ENCODE results near the gene OR6S1. TPM values are rescaled to one million over a fixed set of nuclear protein-coding genes. Genes with fewer than 3 reads are reported as not detected.
"Not testable (repeated sequence)": the region's sequence is repeated elsewhere in the genome, so short reads cannot be mapped to it uniquely, and the experiment has no call there.

OR6S1 gene
- total RNA-seq, 1 donor from 2014 or later, result not detected

DNA sequence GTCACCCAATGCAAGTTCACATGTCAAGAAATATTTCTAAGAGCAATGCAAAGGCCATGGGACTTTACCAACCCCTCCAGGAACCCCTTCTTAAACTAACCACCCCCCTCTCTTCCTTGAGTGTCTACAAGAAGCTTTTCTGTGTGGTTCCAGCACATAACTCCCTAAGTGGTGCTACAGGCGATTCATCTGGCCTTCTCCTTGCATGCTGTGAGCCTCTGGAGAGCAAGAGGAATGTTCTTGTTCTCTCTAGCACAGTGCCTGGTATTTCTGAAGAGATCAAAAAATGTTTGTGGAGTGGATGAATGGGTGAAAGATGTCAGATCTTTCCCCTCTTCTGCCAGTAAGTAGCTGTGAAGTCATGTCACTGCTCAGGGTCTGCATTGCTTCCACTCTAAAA, 44.4 kb downstream of the OR6S1 start:
- TF ChIP-seq, protein P1, sequence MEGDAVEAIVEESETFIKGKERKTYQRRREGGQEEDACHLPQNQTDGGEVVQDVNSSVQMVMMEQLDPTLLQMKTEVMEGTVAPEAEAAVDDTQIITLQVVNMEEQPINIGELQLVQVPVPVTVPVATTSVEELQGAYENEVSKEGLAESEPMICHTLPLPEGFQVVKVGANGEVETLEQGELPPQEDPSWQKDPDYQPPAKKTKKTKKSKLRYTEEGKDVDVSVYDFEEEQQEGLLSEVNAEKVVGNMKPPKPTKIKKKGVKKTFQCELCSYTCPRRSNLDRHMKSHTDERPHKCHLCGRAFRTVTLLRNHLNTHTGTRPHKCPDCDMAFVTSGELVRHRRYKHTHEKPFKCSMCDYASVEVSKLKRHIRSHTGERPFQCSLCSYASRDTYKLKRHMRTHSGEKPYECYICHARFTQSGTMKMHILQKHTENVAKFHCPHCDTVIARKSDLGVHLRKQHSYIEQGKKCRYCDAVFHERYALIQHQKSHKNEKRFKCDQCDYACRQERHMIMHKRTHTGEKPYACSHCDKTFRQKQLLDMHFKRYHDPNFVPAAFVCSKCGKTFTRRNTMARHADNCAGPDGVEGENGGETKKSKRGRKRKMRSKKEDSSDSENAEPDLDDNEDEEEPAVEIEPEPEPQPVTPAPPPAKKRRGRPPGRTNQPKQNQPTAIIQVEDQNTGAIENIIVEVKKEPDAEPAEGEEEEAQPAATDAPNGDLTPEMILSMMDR (conservative IDR thresholded peaks at IDR 0.05; ENCODE audit: low read depth, low read length), result no peak
- no peak overlapping the region for H3K4me3 ChIP-seq (ENCODE audit: low read depth, low read length)
- no peak for DNase-seq (ENCODE audit: low read depth)

DNA sequence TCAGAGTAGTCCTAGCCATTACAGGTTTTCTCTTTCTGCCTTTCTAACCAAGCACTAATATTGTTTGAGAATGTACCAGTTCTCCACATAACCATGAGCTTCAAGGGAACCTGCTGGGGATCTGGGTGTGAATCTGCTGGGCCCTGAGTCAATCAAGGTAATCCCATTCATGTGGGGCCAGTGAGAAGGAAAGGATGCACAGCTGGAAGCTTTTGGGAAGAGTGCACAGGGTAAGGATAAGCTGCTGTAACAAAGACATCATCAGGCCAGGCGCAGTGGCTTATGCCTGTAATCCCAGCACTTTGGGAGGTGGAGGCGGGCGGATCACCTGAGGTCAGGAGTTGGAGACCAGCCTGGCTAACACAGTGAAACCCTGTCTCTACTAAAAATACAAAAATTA, 45.8 kb downstream of the OR6S1 start:
- DNase-seq (ENCODE audit: low read depth); H3K4me3 ChIP-seq (ENCODE audit: low read depth, low read length): not testable (repeated sequence)

DNA sequence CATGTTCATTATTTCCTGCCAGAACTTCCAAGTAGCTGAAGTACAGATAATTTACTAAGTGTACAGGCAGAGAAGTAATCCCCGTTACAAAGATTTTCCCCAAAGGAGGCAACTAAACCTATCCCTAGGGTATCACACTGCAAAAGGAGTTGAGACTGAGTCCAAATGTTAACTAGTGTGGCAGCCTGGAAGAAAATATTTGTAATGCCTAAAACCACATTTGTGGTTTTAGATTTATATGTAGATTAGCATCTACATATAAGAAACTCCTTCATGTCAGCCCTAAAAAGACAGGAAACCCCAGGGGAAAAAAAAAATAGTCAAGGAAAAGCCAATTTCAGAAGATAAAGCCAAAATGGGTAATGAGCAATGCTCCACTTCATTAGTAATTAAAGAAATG, 48.9 kb downstream of the OR6S1 start:
- TF ChIP-seq, protein P1 (conservative IDR thresholded peaks at IDR 0.05; ENCODE audit: low read depth, low read length), result no peak
- H3K4me3 ChIP-seq (ENCODE audit: low read depth, low read length), result no peak overlapping the region
- DNase-seq (ENCODE audit: low read depth), result no peak

DNA sequence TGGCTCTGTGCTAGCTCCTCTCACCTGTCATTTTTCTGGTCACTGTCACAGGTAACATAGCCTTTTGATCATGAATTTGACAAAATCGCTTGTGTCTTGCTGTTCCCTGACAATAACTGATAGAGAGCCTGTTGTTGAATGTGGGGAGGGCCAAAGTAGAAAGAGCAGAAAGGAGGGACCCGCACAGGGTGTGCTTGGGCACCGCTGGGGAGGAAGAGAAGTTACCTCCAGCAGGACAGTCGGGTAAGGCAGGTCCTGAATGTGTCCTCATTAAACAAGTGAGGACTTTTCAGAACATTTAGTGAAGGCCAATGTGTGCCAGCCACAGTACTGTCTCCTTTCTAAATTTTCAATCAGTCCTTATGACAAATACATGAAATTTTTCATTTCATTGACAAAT, 50.3 kb downstream of the OR6S1 start, which contains the start of gene RNASE12:
TSS of gene RNASE12 (minus strand) at position 142 of the 400 bp plus-strand sequence. CDS start 653 bp downstream, outside the sequence.
- H3K4me3 ChIP-seq (ENCODE audit: low read depth, low read length), result no peak within 1 kb of the TSS
- DNase-seq (ENCODE audit: low read depth), result no peak
- TF ChIP-seq, protein P1 (conservative IDR thresholded peaks at IDR 0.05; ENCODE audit: low read depth, low read length), result no peak

Other genes with a start within 250 kb of the OR6S1 start
- 7.0 and 17.5 TPM in 2 replicates for gene TEP1, start 228.2 kb downstream of the OR6S1 start, total RNA-seq
- gene KLHL33, start 205.5 kb downstream of the OR6S1 start, total RNA-seq, result under 0.01 and 0.17 TPM in 2 replicates
- 24.6 and 59.7 TPM in 2 replicates for gene OSGEP, start 186.9 kb downstream of the OR6S1 start, total RNA-seq
- 321 and 381 TPM in 2 replicates for gene APEX1, start 186.5 kb downstream of the OR6S1 start, total RNA-seq
- 16.3 and 19.1 TPM in 2 replicates for gene PIP4P1, start 180.3 kb downstream of the OR6S1 start, total RNA-seq
- 152 and 178 TPM in 2 replicates for gene PNP, start 172.3 kb downstream of the OR6S1 start, total RNA-seq
- gene RNASE10, start 136.2 kb downstream of the OR6S1 start, total RNA-seq, result not detected in 2 replicates
- not detected in 2 replicates for gene RNASE9, start 80.6 kb downstream of the OR6S1 start, total RNA-seq
- gene RNASE11, start 53.7 kb downstream of the OR6S1 start, total RNA-seq, result not detected in 2 replicates
- gene RNASE12, start 50.3 kb downstream of the OR6S1 start, total RNA-seq, result not detected in 2 replicates
- gene RNASE4, start 42.9 kb upstream of the OR6S1 start, total RNA-seq, result 5.3 and 7.6 TPM in 2 replicates
- 1.3 and 4.8 TPM in 2 replicates for gene ANG, start 47.1 kb upstream of the OR6S1 start, total RNA-seq
- gene EDDM3A, start 104.2 kb upstream of the OR6S1 start, total RNA-seq, result not detected in 2 replicates
- not detected in 2 replicates for gene EDDM3B, start 126.7 kb upstream of the OR6S1 start, total RNA-seq
- 0.14 and 0.81 TPM in 2 replicates for gene RNASE6, start 139.6 kb upstream of the OR6S1 start, total RNA-seq
- gene RNASE1, start 161.2 kb upstream of the OR6S1 start, total RNA-seq, result 0.40 TPM in 1 of 2 replicates, not detected in the other
- not detected in 2 replicates for gene RNASE3, start 249.7 kb upstream of the OR6S1 start, total RNA-seq